GM23338 (cell line): ENCODE measurements around the gene NLRX1. TPM values are rescaled to one million over a fixed set of nuclear protein-coding genes. Genes with fewer than 3 reads are reported as not detected.

Experiments
- JUNB ChIP-seq: IDR thresholded peaks from one replicate; pipeline ENCODE4 v1.6.1; 2016; ENCODE audit warnings: antibody characterized with exemption; ENCODE audit not compliant: unreplicated experiment
- POLR2AphosphoS5 ChIP-seq: IDR thresholded peaks from 2 replicates; pipeline ENCODE4 v1.6.1; 2016; ENCODE audit warnings: antibody characterized with exemption, low read depth
- STAT1 ChIP-seq: IDR thresholded peaks from one replicate; pipeline ENCODE4 v1.6.1; 2016; ENCODE audit warnings: antibody characterized with exemption; ENCODE audit not compliant: unreplicated experiment
- ZNF331 ChIP-seq: fragments of 250-450 bp; sonication (Bioruptor Pico); IDR thresholded peaks from 2 replicates; pipeline ENCODE4 v1.5.0; 2020; ENCODE audit warnings: low read depth, mild to moderate bottlenecking, moderate library complexity
- polyA plus RNA-seq: library from polyadenylated mRNA; unstranded; fragments of >200 nt; fragmentation: Nextera tagmentation; extraction: Ambion mirVana; gene quantifications from 2 replicates; pipeline ENCODE4 v1.2.1, GENCODE V29; 2016
- total RNA-seq: library from RNA; depleted of rRNA; stranded (reverse); fragments of >200 nt; shearing (Covaris generic); gene quantifications from 2 replicates; pipeline ENCODE4 v1.2.3, GENCODE V29; 2014; rRNA removed
- TF ChIP-seq, protein P1 (sequence below), 2 experiments: fragments of 200-600 bp in 1 of 2; sonication (generic) in 1 of 2; conservative IDR thresholded peaks; 2 replicates each; pipeline versions ENCODE4 v1.5.1 to v1.6.1; 2016 to 2017; ENCODE audit warnings: antibody characterized with exemption in 2 of 2, low read depth in 2 of 2, mild to moderate bottlenecking in 2 of 2, moderate library complexity in 1 of 2
- TF ChIP-seq, protein P2 (sequence below): fragments of 250-450 bp; sonication (Bioruptor Pico); IDR thresholded peaks from 2 replicates; pipeline ENCODE4 v1.5.0; 2020; ENCODE audit warnings: mild to moderate bottlenecking, moderate library complexity

The NLRX1 gene
- total and polyA plus RNA-seq, 2 experiments from 2014 or later = 2.8 to 13.8 TPM

DNA sequence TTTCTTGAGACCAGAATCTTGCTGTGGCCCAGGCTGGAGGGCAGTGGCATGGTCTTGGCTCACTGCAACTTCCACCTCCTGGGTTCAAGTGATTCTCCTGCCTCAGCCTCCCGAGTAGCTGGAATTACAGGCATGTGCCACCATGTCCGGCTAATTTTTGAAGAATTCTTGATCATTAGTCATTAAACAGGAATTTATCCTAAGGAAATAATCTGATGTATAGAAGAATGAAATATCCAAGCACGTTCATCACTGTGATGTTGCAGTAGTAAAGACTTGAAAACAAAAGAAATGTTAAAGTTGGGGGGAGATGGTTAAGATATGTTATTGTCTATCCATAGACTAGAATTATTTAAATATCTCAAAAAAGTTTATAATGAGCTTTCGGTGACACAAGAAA is 61.2 kb downstream of the NLRX1 start (continued):
- TF ChIP-seq, protein P1, sequence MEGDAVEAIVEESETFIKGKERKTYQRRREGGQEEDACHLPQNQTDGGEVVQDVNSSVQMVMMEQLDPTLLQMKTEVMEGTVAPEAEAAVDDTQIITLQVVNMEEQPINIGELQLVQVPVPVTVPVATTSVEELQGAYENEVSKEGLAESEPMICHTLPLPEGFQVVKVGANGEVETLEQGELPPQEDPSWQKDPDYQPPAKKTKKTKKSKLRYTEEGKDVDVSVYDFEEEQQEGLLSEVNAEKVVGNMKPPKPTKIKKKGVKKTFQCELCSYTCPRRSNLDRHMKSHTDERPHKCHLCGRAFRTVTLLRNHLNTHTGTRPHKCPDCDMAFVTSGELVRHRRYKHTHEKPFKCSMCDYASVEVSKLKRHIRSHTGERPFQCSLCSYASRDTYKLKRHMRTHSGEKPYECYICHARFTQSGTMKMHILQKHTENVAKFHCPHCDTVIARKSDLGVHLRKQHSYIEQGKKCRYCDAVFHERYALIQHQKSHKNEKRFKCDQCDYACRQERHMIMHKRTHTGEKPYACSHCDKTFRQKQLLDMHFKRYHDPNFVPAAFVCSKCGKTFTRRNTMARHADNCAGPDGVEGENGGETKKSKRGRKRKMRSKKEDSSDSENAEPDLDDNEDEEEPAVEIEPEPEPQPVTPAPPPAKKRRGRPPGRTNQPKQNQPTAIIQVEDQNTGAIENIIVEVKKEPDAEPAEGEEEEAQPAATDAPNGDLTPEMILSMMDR (conservative IDR thresholded peaks at IDR 0.05; ENCODE audit: low read depth in 2 of 2) = no peak
- no peak for TF ChIP-seq JUNB
- TF ChIP-seq ZNF331 (CRISPR knock-in tag) = no peak
- TF ChIP-seq POLR2AphosphoS5 = no peak
- TF ChIP-seq STAT1 = no peak
- TF ChIP-seq, protein P2, sequence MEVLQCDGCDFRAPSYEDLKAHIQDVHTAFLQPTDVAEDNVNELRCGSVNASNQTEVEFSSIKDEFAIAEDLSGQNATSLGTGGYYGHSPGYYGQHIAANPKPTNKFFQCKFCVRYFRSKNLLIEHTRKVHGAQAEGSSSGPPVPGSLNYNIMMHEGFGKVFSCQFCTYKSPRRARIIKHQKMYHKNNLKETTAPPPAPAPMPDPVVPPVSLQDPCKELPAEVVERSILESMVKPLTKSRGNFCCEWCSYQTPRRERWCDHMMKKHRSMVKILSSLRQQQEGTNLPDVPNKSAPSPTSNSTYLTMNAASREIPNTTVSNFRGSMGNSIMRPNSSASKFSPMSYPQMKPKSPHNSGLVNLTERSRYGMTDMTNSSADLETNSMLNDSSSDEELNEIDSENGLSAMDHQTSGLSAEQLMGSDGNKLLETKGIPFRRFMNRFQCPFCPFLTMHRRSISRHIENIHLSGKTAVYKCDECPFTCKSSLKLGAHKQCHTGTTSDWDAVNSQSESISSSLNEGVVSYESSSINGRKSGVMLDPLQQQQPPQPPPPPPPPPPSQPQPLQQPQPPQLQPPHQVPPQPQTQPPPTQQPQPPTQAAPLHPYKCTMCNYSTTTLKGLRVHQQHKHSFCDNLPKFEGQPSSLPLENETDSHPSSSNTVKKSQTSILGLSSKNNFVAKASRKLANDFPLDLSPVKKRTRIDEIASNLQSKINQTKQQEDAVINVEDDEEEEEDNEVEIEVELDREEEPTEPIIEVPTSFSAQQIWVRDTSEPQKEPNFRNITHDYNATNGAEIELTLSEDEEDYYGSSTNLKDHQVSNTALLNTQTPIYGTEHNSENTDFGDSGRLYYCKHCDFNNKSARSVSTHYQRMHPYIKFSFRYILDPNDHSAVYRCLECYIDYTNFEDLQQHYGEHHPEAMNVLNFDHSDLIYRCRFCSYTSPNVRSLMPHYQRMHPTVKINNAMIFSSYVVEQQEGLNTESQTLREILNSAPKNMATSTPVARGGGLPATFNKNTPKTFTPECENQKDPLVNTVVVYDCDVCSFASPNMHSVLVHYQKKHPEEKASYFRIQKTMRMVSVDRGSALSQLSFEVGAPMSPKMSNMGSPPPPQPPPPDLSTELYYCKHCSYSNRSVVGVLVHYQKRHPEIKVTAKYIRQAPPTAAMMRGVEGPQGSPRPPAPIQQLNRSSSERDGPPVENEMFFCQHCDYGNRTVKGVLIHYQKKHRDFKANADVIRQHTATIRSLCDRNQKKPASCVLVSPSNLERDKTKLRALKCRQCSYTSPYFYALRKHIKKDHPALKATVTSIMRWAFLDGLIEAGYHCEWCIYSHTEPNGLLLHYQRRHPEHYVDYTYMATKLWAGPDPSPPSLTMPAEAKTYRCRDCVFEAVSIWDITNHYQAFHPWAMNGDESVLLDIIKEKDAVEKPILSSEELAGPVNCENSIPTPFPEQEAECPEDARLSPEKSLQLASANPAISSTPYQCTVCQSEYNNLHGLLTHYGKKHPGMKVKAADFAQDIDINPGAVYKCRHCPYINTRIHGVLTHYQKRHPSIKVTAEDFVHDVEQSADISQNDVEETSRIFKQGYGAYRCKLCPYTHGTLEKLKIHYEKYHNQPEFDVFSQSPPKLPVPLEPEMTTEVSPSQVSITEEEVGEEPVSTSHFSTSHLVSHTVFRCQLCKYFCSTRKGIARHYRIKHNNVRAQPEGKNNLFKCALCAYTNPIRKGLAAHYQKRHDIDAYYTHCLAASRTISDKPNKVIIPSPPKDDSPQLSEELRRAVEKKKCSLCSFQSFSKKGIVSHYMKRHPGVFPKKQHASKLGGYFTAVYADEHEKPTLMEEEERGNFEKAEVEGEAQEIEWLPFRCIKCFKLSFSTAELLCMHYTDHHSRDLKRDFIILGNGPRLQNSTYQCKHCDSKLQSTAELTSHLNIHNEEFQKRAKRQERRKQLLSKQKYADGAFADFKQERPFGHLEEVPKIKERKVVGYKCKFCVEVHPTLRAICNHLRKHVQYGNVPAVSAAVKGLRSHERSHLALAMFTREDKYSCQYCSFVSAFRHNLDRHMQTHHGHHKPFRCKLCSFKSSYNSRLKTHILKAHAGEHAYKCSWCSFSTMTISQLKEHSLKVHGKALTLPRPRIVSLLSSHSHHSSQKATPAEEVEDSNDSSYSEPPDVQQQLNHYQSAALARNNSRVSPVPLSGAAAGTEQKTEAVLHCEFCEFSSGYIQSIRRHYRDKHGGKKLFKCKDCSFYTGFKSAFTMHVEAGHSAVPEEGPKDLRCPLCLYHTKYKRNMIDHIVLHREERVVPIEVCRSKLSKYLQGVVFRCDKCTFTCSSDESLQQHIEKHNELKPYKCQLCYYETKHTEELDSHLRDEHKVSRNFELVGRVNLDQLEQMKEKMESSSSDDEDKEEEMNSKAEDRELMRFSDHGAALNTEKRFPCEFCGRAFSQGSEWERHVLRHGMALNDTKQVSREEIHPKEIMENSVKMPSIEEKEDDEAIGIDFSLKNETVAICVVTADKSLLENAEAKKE (CRISPR knock-in tag) = no peak

Other genes starting within 250 kb of the NLRX1 start
- 24.1 and 35.1 TPM in 2 replicates for gene BCL9L, start 242.8 kb upstream of the NLRX1 start, total RNA-seq
- 15.9 and 23.6 TPM in 2 replicates for gene BCL9L, start 242.8 kb upstream of the NLRX1 start, polyA plus RNA-seq
- gene UPK2, start 212.4 kb upstream of the NLRX1 start, total RNA-seq = not detected in 2 replicates
- 0.74 and 1.4 TPM in 2 replicates for gene UPK2, start 212.4 kb upstream of the NLRX1 start, polyA plus RNA-seq
- gene FOXR1, start 197.0 kb upstream of the NLRX1 start, total RNA-seq = not detected in 2 replicates
- gene FOXR1, start 197.0 kb upstream of the NLRX1 start, polyA plus RNA-seq = not detected in 2 replicates
- gene CENATAC, start 170.6 kb upstream of the NLRX1 start, total RNA-seq = 34.3 and 34.5 TPM in 2 replicates
- 31.7 and 33.4 TPM in 2 replicates for gene CENATAC, start 170.6 kb upstream of the NLRX1 start, polyA plus RNA-seq
- 1,462 and 1,965 TPM in 2 replicates for gene RPS25, start 150.4 kb upstream of the NLRX1 start, total RNA-seq
- gene RPS25, start 150.4 kb upstream of the NLRX1 start, polyA plus RNA-seq = 3,622 and 3,632 TPM in 2 replicates
- 79.9 and 97.2 TPM in 2 replicates for gene TRAPPC4, start 150.0 kb upstream of the NLRX1 start, total RNA-seq
- 118 and 142 TPM in 2 replicates for gene TRAPPC4, start 150.0 kb upstream of the NLRX1 start, polyA plus RNA-seq
- gene SLC37A4, start 137.8 kb upstream of the NLRX1 start, total RNA-seq = 50.2 and 56.4 TPM in 2 replicates
- 20.0 and 23.4 TPM in 2 replicates for gene SLC37A4, start 137.8 kb upstream of the NLRX1 start, polyA plus RNA-seq
- 221 and 229 TPM in 2 replicates for gene HYOU1, start 111.5 kb upstream of the NLRX1 start, total RNA-seq
- gene HYOU1, start 111.5 kb upstream of the NLRX1 start, polyA plus RNA-seq = 48.2 and 51.6 TPM in 2 replicates
- gene VPS11, start 100.9 kb upstream of the NLRX1 start, total RNA-seq = 13.4 and 14.6 TPM in 2 replicates
- 11.5 and 15.5 TPM in 2 replicates for gene VPS11, start 100.9 kb upstream of the NLRX1 start, polyA plus RNA-seq
- 91.7 and 107 TPM in 2 replicates for gene HMBS, start 83.8 kb upstream of the NLRX1 start, total RNA-seq
- 101 and 105 TPM in 2 replicates for gene HMBS, start 83.8 kb upstream of the NLRX1 start, polyA plus RNA-seq
- gene DPAGT1, start 66.9 kb upstream of the NLRX1 start, total RNA-seq = 36.4 and 37.2 TPM in 2 replicates
- gene DPAGT1, start 66.9 kb upstream of the NLRX1 start, polyA plus RNA-seq = 48.3 and 52.6 TPM in 2 replicates
- gene C2CD2L, start 61.4 kb upstream of the NLRX1 start, total RNA-seq = 2.3 and 4.4 TPM in 2 replicates
- 1.4 TPM in 2 replicates for gene C2CD2L, start 61.4 kb upstream of the NLRX1 start, polyA plus RNA-seq
- 29.2 and 29.6 TPM in 2 replicates for gene HINFP, start 47.1 kb upstream of the NLRX1 start, total RNA-seq
- 12.6 and 12.8 TPM in 2 replicates for gene HINFP, start 47.1 kb upstream of the NLRX1 start, polyA plus RNA-seq
- 1.0 and 1.2 TPM in 2 replicates for gene ABCG4, start 19.7 kb upstream of the NLRX1 start, total RNA-seq
- 0.58 and 0.94 TPM in 2 replicates for gene ABCG4, start 19.7 kb upstream of the NLRX1 start, polyA plus RNA-seq
- not detected in 2 replicates for gene NHERF4, start 16.8 kb downstream of the NLRX1 start, total RNA-seq
- 0.15 TPM in 1 of 2 replicates, not detected in the other for gene NHERF4, start 16.8 kb downstream of the NLRX1 start, polyA plus RNA-seq
- gene CBL, start 37.6 kb downstream of the NLRX1 start, total RNA-seq = 67.6 and 67.8 TPM in 2 replicates
- 31.6 and 40.1 TPM in 2 replicates for gene CBL, start 37.6 kb downstream of the NLRX1 start, polyA plus RNA-seq
- 79.5 and 139 TPM in 2 replicates for gene MCAM, start 148.4 kb downstream of the NLRX1 start, total RNA-seq
- 7.8 and 8.9 TPM in 2 replicates for gene MCAM, start 148.4 kb downstream of the NLRX1 start, polyA plus RNA-seq
- 53.6 and 58.3 TPM in 2 replicates for gene RNF26, start 165.8 kb downstream of the NLRX1 start, total RNA-seq
- gene RNF26, start 165.8 kb downstream of the NLRX1 start, polyA plus RNA-seq = 28.7 and 31.8 TPM in 2 replicates
- gene C1QTNF5, start 172.2 kb downstream of the NLRX1 start, total RNA-seq = 1.9 and 3.0 TPM in 2 replicates
- 1.8 and 1.9 TPM in 2 replicates for gene C1QTNF5, start 172.2 kb downstream of the NLRX1 start, polyA plus RNA-seq
- gene MFRP, start 178.0 kb downstream of the NLRX1 start, total RNA-seq = 0.03 TPM in 1 of 2 replicates, not detected in the other
- not detected in 2 replicates for gene MFRP, start 178.0 kb downstream of the NLRX1 start, polyA plus RNA-seq
- 4.9 and 6.6 TPM in 2 replicates for gene USP2, start 213.0 kb downstream of the NLRX1 start, total RNA-seq
- gene USP2, start 213.0 kb downstream of the NLRX1 start, polyA plus RNA-seq = 5.0 and 5.9 TPM in 2 replicates